Tibial nerve (tissue), 4 donors: ENCODE results near the gene PAX1. TPM values are rescaled to one million over a fixed set of nuclear protein-coding genes. Genes with fewer than 3 reads are reported as not detected.
A peak's percentile ranks its signal among the peaks of the same experiment; 100 is the strongest.

Experiments used
- DNase-seq, 2 donors: peaks; one replicate each; pipeline ENCODE4 v3.0.0-alpha.2; 2019; ENCODE audit warnings: low spot score in 2 of 2
- H3K27ac ChIP-seq, 4 donors: fragments of 200-600 bp; sonication (generic) in 3 of 4; one replicate each; pipeline ENCODE4 v1.5.1; 2017 to 2019; ENCODE audit warnings: mild to moderate bottlenecking in 1 of 4
- H3K27me3 ChIP-seq, 2 donors: fragments of 200-600 bp; sonication (generic) in 1 of 2; one replicate each; pipeline versions ENCODE4 v1.5.1 to v1.6.0; 2017 to 2019
- H3K36me3 ChIP-seq, 3 donors: fragments of 200-600 bp; sonication (generic); one replicate each; pipeline ENCODE4 v1.5.1; 2018 to 2019
- H3K4me1 ChIP-seq, 4 donors: fragments of 200-600 bp; sonication (generic) in 3 of 4; one replicate each; pipeline ENCODE4 v1.5.1; 2017 to 2019
- H3K4me3 ChIP-seq, 4 donors: fragments of 200-600 bp; sonication (generic) in 3 of 4; one replicate each; pipeline ENCODE4 v1.5.1; 2017 to 2019; ENCODE audit warnings: mild to moderate bottlenecking in 1 of 4, moderate library complexity in 1 of 4
- H3K9me3 ChIP-seq, 4 donors: fragments of 200-600 bp; sonication (generic) in 3 of 4; one replicate each; pipeline ENCODE4 v1.5.1; 2017 to 2019
- EP300 ChIP-seq, 2 donors: sonication (generic); formaldehyde crosslinking; IDR thresholded peaks; one replicate each; pipeline ENCODE4 v1.6.1; 2017; ENCODE audit warnings: antibody characterized with exemption in 2 of 2, mild to moderate bottlenecking in 1 of 2
- POLR2A ChIP-seq, 2 donors: fragments of 450-650 bp; IDR thresholded peaks; one replicate each; pipeline ENCODE4 v1.6.1; 2017; ENCODE audit warnings: antibody characterized with exemption in 2 of 2, mild to moderate bottlenecking in 2 of 2, moderate library complexity in 2 of 2
- WGBS, 2 donors: methylation state at CpG; one replicate each; pipeline ENCODE4 v1.1.5; 2018; 5-methylcytosine and 5-hydroxymethylcytosine counted together
- total RNA-seq, 4 donors: library from RNA; depleted of rRNA; stranded (reverse); fragments of >200 nt; gene quantifications; one replicate each; pipeline ENCODE4 v1.1.0, GENCODE V29; 2016
- TF ChIP-seq, protein P1 (sequence below), 5 experiments: fragments of 200-600 bp in 3 of 5; fragments of 450-650 bp in 2 of 5; sonication (generic) in 3 of 5; IDR thresholded peaks; one replicate each; pipeline ENCODE4 v1.5.1; 2016 to 2019; ENCODE audit warnings: antibody characterized with exemption in 5 of 5, mild to moderate bottlenecking in 3 of 5, moderate library complexity in 2 of 5

PAX1 gene
- total RNA-seq, 4 donors from 2014 or later, result not detected

- no peak overlapping the region for H3K27ac ChIP-seq
- WGBS, 2 donors, result 7 to 12% methylated on average over 33 to 47 of the region's 54 CpGs
- no peaks in the 10 kb centered on the region for H3K36me3 ChIP-seq
- H3K4me3 ChIP-seq, result peak overlapping the region in 1 of 4 donors; percentile 31
- H3K9me3 ChIP-seq, result no peaks in the 10 kb centered on the region
- peaks cover 0 to 34% (median 0%) of the 10 kb centered on the region in 4 donors for H3K4me1 ChIP-seq
- TF ChIP-seq, protein P1, sequence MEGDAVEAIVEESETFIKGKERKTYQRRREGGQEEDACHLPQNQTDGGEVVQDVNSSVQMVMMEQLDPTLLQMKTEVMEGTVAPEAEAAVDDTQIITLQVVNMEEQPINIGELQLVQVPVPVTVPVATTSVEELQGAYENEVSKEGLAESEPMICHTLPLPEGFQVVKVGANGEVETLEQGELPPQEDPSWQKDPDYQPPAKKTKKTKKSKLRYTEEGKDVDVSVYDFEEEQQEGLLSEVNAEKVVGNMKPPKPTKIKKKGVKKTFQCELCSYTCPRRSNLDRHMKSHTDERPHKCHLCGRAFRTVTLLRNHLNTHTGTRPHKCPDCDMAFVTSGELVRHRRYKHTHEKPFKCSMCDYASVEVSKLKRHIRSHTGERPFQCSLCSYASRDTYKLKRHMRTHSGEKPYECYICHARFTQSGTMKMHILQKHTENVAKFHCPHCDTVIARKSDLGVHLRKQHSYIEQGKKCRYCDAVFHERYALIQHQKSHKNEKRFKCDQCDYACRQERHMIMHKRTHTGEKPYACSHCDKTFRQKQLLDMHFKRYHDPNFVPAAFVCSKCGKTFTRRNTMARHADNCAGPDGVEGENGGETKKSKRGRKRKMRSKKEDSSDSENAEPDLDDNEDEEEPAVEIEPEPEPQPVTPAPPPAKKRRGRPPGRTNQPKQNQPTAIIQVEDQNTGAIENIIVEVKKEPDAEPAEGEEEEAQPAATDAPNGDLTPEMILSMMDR (IDR thresholded peaks at IDR 0.05), result peak; percentile 9 to 44 (median 26)
- TF ChIP-seq EP300 (IDR thresholded peaks at IDR 0.05), result no peak
- H3K27me3 ChIP-seq, result peaks cover 0 to 95% of the 10 kb centered on the region in 2 donors
- peak in 1 of 2 donors; percentile 54 for DNase-seq
Observed at GRCh38 chr20:21702553-21703470, 2.7 kb upstream of the PAX1 start.

DNA sequence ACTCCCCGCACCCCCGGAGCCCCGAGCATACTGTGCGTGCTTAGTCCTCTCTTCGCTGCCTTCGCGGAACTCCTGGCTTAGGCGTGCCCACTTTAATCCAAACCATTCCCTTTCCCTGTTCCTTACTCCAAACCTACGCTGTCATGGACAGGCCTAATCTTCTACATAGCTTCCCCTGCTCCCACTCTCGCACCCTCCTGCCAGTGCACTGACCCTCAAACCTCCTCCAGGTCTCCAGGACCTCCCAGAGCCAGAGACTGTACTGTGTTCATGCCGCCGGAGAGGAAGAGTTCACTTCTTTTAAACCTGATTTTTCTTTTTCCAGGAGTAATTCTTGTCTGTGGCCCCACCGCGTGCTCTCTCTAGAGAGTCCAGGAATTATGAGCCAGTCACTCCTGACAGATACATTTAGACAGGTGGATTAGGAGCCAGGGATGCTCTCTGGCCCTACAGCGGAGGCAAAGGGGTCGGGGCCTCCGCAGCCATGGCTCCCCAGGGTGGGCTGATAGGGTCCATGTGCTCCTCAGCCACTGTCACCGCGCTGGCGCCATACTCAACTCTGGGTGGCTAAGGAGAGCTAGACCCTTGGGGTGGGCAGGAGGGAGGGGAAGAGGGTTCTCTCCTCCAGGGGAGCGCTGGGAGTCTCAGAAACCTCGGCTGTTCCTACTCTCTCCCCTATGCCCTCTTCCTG, 1.6 kb upstream of the PAX1 start:
- H3K4me3 ChIP-seq, result no peak overlapping the region
- no peaks in the 10 kb centered on the region for H3K9me3 ChIP-seq
- no peak overlapping the region for H3K27ac ChIP-seq
- 12 to 29% methylated on average over 22 of the region's 22 CpGs for WGBS, 2 donors
- H3K27me3 ChIP-seq, result peaks cover 0 to 95% of the 10 kb centered on the region in 2 donors
- no peak for TF ChIP-seq POLR2A (IDR thresholded peaks at IDR 0.05)
- TF ChIP-seq, protein P1 (IDR thresholded peaks at IDR 0.05), result no peak
- no peak for TF ChIP-seq EP300 (IDR thresholded peaks at IDR 0.05)
- peaks cover 0 to 37% (median 0%) of the 10 kb centered on the region in 4 donors for H3K4me1 ChIP-seq
- no peaks in the 10 kb centered on the region for H3K36me3 ChIP-seq
- no peak for DNase-seq

DNA sequence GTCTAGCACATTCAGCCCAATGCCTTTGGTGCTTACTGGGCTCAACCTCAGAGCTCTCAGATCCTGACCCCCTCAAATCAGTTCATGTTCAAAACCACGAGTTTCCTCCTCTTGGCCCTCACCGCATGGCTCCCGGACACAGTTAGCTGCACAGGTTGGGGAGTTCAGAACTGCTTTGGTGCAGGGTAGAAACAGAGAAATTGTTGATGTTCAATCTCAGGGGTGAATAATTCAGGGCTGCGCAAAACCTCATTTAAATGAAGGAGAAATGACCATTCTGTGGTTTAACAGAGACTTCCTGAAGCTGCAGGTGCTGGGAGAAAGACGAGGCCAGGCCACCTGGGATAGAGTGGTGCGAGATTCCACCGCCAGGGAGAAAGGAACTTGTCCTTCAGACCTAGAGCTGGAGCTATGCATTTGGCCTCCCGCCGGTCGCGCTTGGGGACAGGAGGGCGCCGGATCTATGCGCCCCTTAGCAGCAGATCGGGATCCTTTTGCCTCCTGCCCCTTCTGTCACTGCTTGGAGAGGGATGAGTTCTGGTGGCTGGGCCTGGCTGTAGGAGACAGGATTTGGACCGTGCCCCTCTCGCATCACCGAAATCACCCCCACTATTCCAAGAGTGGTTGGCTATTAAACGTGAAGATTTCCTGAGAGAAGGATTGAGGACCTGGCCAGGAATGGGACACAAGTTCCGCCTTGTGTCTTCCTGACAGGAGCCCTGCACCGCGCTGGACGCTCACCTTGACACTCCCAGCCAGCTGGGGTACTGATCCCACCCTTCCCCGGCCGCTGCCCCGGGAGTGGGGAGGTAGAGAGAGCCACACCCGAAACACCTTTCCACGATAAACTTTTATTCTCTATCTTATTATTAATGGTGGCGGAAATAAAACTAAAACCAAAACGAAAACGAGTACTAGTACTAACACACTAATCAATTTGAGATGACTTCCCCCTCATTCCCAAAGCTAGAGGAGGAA, 767 bp upstream of the PAX1 start:
- no peak overlapping the region for H3K4me3 ChIP-seq
- peaks cover 0 to 96% of the 10 kb centered on the region in 2 donors for H3K27me3 ChIP-seq
- no peak for DNase-seq
- no peaks in the 10 kb centered on the region for H3K9me3 ChIP-seq
- WGBS, 2 donors, result 15 to 19% methylated on average over 30 to 31 of the region's 31 CpGs
- no peak overlapping the region for H3K27ac ChIP-seq
- no peaks in the 10 kb centered on the region for H3K36me3 ChIP-seq
- TF ChIP-seq POLR2A (IDR thresholded peaks at IDR 0.05) (no peak), EP300 (IDR thresholded peaks at IDR 0.05) (no peak)
- TF ChIP-seq, protein P1 (IDR thresholded peaks at IDR 0.05), result no peak
- H3K4me1 ChIP-seq, result peaks cover 0 to 41% (median 0%) of the 10 kb centered on the region in 4 donors

DNA sequence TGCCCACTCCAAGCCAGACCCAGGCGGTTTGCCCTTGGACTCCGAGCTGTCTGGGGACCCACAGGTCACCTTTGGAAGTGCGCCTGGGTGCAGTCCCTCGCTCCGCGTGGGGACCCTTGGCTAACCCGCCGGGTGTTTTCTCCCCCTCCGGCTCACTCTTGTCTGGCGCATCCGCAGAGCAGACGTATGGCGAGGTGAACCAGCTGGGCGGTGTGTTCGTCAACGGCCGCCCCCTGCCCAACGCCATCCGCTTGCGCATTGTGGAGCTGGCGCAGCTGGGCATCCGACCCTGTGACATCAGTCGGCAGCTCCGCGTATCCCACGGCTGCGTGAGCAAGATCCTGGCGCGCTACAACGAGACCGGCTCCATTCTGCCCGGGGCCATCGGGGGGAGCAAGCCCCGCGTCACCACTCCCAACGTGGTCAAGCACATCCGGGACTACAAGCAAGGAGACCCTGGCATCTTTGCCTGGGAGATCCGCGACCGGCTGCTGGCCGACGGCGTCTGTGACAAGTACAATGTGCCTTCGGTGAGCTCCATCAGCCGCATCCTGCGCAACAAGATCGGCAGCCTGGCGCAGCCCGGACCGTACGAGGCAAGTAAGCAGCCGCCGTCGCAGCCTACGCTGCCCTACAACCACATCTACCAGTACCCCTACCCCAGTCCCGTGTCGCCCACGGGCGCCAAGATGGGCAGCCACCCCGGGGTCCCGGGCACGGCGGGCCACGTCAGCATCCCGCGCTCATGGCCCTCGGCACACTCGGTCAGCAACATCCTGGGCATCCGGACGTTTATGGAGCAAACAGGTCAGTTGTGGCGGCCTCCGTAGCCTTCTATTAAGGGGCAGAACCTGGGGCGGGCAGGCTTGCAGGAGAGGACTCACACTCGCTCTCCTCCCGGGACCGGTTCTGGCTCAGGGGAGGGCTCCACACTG, 1.1 kb downstream of the PAX1 start:
- no peak for DNase-seq
- peaks cover 0 to 41% (median 0%) of the 10 kb centered on the region in 4 donors for H3K4me1 ChIP-seq
- TF ChIP-seq, protein P1 (IDR thresholded peaks at IDR 0.05), result no peak
- TF ChIP-seq EP300 (IDR thresholded peaks at IDR 0.05), result no peak
- no peaks in the 10 kb centered on the region for H3K9me3 ChIP-seq
- H3K36me3 ChIP-seq, result no peaks in the 10 kb centered on the region
- H3K27ac ChIP-seq, result no peak overlapping the region
- H3K4me3 ChIP-seq, result no peak overlapping the region
- 6 to 11% methylated on average over 29 to 42 of the region's 76 CpGs for WGBS, 2 donors
- H3K27me3 ChIP-seq, result peaks cover 0 to 97% of the 10 kb centered on the region in 2 donors
